ENCODE data around the gene EIF4B. TPM values are rescaled to one million over a fixed set of nuclear protein-coding genes. Genes with fewer than 3 reads are reported as not detected.

Gene EIF4B
- total RNA-seq, 1 experiment from 2014 or later, result 531 TPM

GRCh38 chr12:52992699-52993557 lies 13.3 kb upstream of the EIF4B start:
- no TSS peak for BruUV-seq (replicated peaks)
- TF ChIP-seq EZH2 (IDR thresholded peaks at IDR 0.05; ENCODE audit: low read depth), result no peak
- no peak for TF ChIP-seq CTCF (conservative IDR thresholded peaks at IDR 0.05)
- no peaks in the 10 kb centered on the region for H3K79me2 ChIP-seq (ENCODE audit: low read depth)
- H4K20me1 ChIP-seq (ENCODE audit: insufficient read depth), result no peaks in the 10 kb centered on the region
- peak; percentile 43 to 85 for DNase-seq
- H3K4me2 ChIP-seq, result peak overlapping the region; percentile 74
- H2AFZ ChIP-seq, result peak overlapping the region; percentile 71
- H3K27ac ChIP-seq, result peak overlapping the region; percentile 90
- H3K9me2 ChIP-seq (ENCODE audit: insufficient read depth), result no peaks in the 10 kb centered on the region
- peaks cover 35% of the 10 kb centered on the region for H3K4me1 ChIP-seq (replicated peaks; ENCODE audit: insufficient read depth)
- H3K4me3 ChIP-seq, result peak overlapping the region; percentile 18; the same call in 1 of the 2 replicates
- no peaks in the 10 kb centered on the region for H3K9me3 ChIP-seq (ENCODE audit: insufficient read depth, low read depth)
- ChIA-PET CTCF (interaction anchor here (0.6 to 1.3 kb wide), 8 partner anchors 12 to 968 kb away, joined by 3 to 15 read pairs (median 6); partner anchors contain the start of gene EIF4B), POLR2A (ENCODE audit: unreplicated experiment) (interaction anchor here (0.5 to 1.0 kb wide), 4 partner anchors 13 to 109 kb away, joined by 3 to 10 read pairs (median 6); partner anchors contain the start of gene EIF4B)
- H3F3A ChIP-seq (ENCODE audit: insufficient read depth, low read depth), result peaks cover 26% of the 10 kb centered on the region
- no peaks in the 10 kb centered on the region for H3K36me3 ChIP-seq (ENCODE audit: low read depth)
- no peaks in the 10 kb centered on the region for H3K27me3 ChIP-seq (ENCODE audit: insufficient read depth, low read depth)
- intact Hi-C loops (cut with micrococcal nuclease; ENCODE audit: unreplicated experiment), result no loop called here

- peak; percentile 25 to 52 for DNase-seq
- CTCF ChIA-PET, result interaction anchor here (1.1 to 1.3 kb wide), 2 partner anchors 108 to 120 kb away, joined by 4 to 7 read pairs; no protein-coding TSS in a partner anchor
- H3K4me2 ChIP-seq, result peak overlapping the region; percentile 74
Observed at GRCh38 chr12:52993558-52993869, 12.7 kb upstream of the EIF4B start.

More at GRCh38 chr12:52993558-52993869, 12.7 kb upstream of the EIF4B start:
- Histone ChIP-seq H2AFZ (peak overlapping the region; percentile 71), H3K79me2 (ENCODE audit: low read depth) (no peaks in the 10 kb centered on the region), H3K9me2 (ENCODE audit: insufficient read depth) (no peaks in the 10 kb centered on the region), H3F3A (ENCODE audit: insufficient read depth, low read depth) (peaks cover 26% of the 10 kb centered on the region), H3K4me1 (replicated peaks; ENCODE audit: insufficient read depth) (peaks cover 32% of the 10 kb centered on the region), H3K9me3 (ENCODE audit: insufficient read depth, low read depth) (no peaks in the 10 kb centered on the region), H3K27ac (peak overlapping the region; percentile 90), H4K20me1 (ENCODE audit: insufficient read depth) (no peaks in the 10 kb centered on the region), H3K27me3 (ENCODE audit: insufficient read depth, low read depth) (no peaks in the 10 kb centered on the region), H3K4me3 (peak overlapping the region; percentile 18; the same call in 1 of the 2 replicates), H3K36me3 (ENCODE audit: low read depth) (no peaks in the 10 kb centered on the region)
- TF ChIP-seq EZH2 (IDR thresholded peaks at IDR 0.05; ENCODE audit: low read depth), result no peak
- no peak for TF ChIP-seq CTCF (conservative IDR thresholded peaks at IDR 0.05)
- POLR2A ChIA-PET (ENCODE audit: unreplicated experiment), result interaction anchor here (1.0 kb wide), 1 partner anchor 12 kb away, joined by 10 read pairs; the partner anchor contains the start of gene EIF4B
- no TSS peak for BruUV-seq (replicated peaks)
- intact Hi-C loops (cut with micrococcal nuclease; ENCODE audit: unreplicated experiment), result no loop called here
